HCT116 (cell line): ENCODE results near the gene SNX19. TPM values are rescaled to one million over a fixed set of nuclear protein-coding genes. Genes with fewer than 3 reads are reported as not detected.

Source experiments
- ATAC-seq: fragments of 200-7000 bp; cut with Tn5 transposase; 2 replicates; pipeline ENCODE4 v1.9.1; 2020; ENCODE audit warnings: mild to moderate bottlenecking, moderate library complexity
- BruUV-seq: library from RNA; stranded (reverse); fragments of 400-500 nt; replicated peaks from 2 replicates; lab custom pipeline; 2021; lab: Mats Ljungman, UMichigan
- CTCF ChIA-PET: fragments of 300-600 bp; sonication (Branson Sonifier 250); formaldehyde crosslinking; loops from one replicate; lab custom pipeline; 2021; ENCODE audit warnings: antibody characterized with exemption; lab: Charles Lee
- POLR2A ChIA-PET: fragments of 300-600, 350-600 bp; sonication (Branson Sonifier 250); formaldehyde crosslinking; loops from one replicate; lab custom pipeline; 2021; ENCODE audit warnings: antibody characterized with exemption; lab: Charles Lee
- RAD21 ChIA-PET, 2 experiments: fragments of 300-600 bp; sonication (Branson Sonifier 250); formaldehyde crosslinking; loops; one replicate each; lab custom pipeline; 2023; ENCODE audit warnings: low total read pairs in 2 of 2; ENCODE audit not compliant: uncharacterized antibody in 2 of 2, unreplicated experiment in 2 of 2, low non-redundant PET in 1 of 2; lab: Charles Lee
- DNase-seq: peaks from one replicate; pipeline ENCODE4 v3.0.0-alpha.2; 2010; ENCODE audit warnings: low read depth, low spot score
- H2AFZ ChIP-seq: fragments of 200-600 bp; shearing (Covaris generic), sonication (generic); 2 replicates; pipeline ENCODE4 v1.6.1; 2017; ENCODE audit warnings: low read depth, mixed run types, mixed read lengths, antibody characterized with exemption, low read length; ENCODE audit not compliant: poor library complexity, severe bottlenecking
- H3K27ac ChIP-seq: 2 replicates; pipeline ENCODE4 v1.5.1; 2012; ENCODE audit warnings: low read depth, low read length
- H3K27me3 ChIP-seq: fragments of 200-600 bp; sonication (generic); 2 replicates; pipeline ENCODE4 v1.6.1; 2016; ENCODE audit warnings: mixed run types, low read length, mixed read lengths; ENCODE audit not compliant: insufficient read depth
- H3K36me3 ChIP-seq, 2 experiments: fragments of 200-500 bp in 1 of 2; fragments of 200-600 bp in 1 of 2; sonication (Bioruptor generic) in 1 of 2; sonication (generic) in 1 of 2; 2 replicates each; pipeline versions ENCODE4 v1.5.1 to v1.6.1; 2014 to 2016; ENCODE audit warnings: low read length in 2 of 2, inconsistent platforms in 1 of 2, mixed read lengths in 1 of 2, mixed run types in 1 of 2; ENCODE audit not compliant: insufficient read depth in 2 of 2, control insufficient read depth in 1 of 2
- H3K4me1 ChIP-seq, 2 experiments: fragments of 200-600 bp in 1 of 2; sonication (generic) in 1 of 2; 2 replicates each; pipeline versions ENCODE4 v1.5.1 to v1.6.1; 2012 to 2017; ENCODE audit warnings: low read length in 2 of 2, inconsistent platforms in 1 of 2, mild to moderate bottlenecking in 1 of 2, mixed read lengths in 1 of 2, mixed run types in 1 of 2, moderate library complexity in 1 of 2; ENCODE audit not compliant: insufficient read depth in 2 of 2, control insufficient read depth in 1 of 2
- H3K4me2 ChIP-seq: fragments of 200-600 bp; sonication (generic); 2 replicates; pipeline ENCODE4 v1.6.1; 2017; ENCODE audit warnings: mixed run types, low read length, mixed read lengths
- H3K4me3 ChIP-seq, 2 experiments: fragments of 200-600 bp in 1 of 2; sonication (generic) in 1 of 2; replicated peaks in 1 of 2; 2 replicates each; pipeline ENCODE4 v1.5.1; 2011 to 2016; ENCODE audit warnings: low read length in 2 of 2, control low read depth in 1 of 2, low read depth in 1 of 2, mild to moderate bottlenecking in 1 of 2, mixed read lengths in 1 of 2, mixed run types in 1 of 2
- H3K79me2 ChIP-seq: fragments of 200-600 bp; sonication (generic); 2 replicates; pipeline ENCODE4 v1.6.1; 2017; ENCODE audit warnings: mild to moderate bottlenecking, mixed run types, low read length, moderate library complexity, mixed read lengths; ENCODE audit not compliant: insufficient read depth
- H3K9ac ChIP-seq: fragments of 200-600 bp; sonication (generic); 2 replicates; pipeline ENCODE4 v1.6.1; 2016; ENCODE audit warnings: low read length, mixed read lengths
- H3K9me2 ChIP-seq: fragments of 200-600 bp; sonication (generic), shearing (Covaris generic); 2 replicates; pipeline ENCODE4 v1.6.1; 2017; ENCODE audit warnings: mixed run types, mild to moderate bottlenecking, moderate library complexity; ENCODE audit not compliant: insufficient read depth
- H3K9me3 ChIP-seq, 2 experiments: fragments of 200-500 bp in 1 of 2; fragments of 200-600 bp in 1 of 2; sonication (Bioruptor generic) in 1 of 2; sonication (generic) in 1 of 2; 2 replicates each; pipeline ENCODE4 v1.6.1; 2014 to 2017; ENCODE audit warnings: low read length in 2 of 2, mixed read lengths in 2 of 2, inconsistent platforms in 1 of 2, low read depth in 1 of 2, mild to moderate bottlenecking in 1 of 2, mixed run types in 1 of 2, moderate library complexity in 1 of 2; ENCODE audit not compliant: control insufficient read depth in 1 of 2, insufficient read depth in 1 of 2
- H4K20me1 ChIP-seq: fragments of 200-600 bp; sonication (generic), shearing (Covaris generic); 2 replicates; pipeline ENCODE4 v1.6.1; 2017; ENCODE audit warnings: mixed run types, mild to moderate bottlenecking, moderate library complexity; ENCODE audit not compliant: insufficient read depth
- EZH2 ChIP-seq: fragments of 200-600 bp; sonication (generic); IDR thresholded peaks from 2 replicates; pipeline ENCODE4 v1.6.1; 2017; ENCODE audit warnings: antibody characterized with exemption, mixed run types
- EZH2phosphoT487 ChIP-seq: fragments of 200-600 bp; IDR thresholded peaks from 2 replicates; pipeline ENCODE4 v1.6.1; 2018; ENCODE audit warnings: antibody characterized with exemption, borderline replicate concordance
- FOSL1 ChIP-seq: IDR thresholded peaks from 2 replicates; pipeline ENCODE4 v1.6.1; 2012; ENCODE audit warnings: low read depth
- POLR2A ChIP-seq: IDR thresholded peaks from 2 replicates; pipeline ENCODE4 v1.7.0; 2011; ENCODE audit warnings: borderline replicate concordance; ENCODE audit not compliant: insufficient read depth, insufficient read length; ENCODE audit errors: extremely low read depth
- SIN3A ChIP-seq: IDR thresholded peaks from 2 replicates; pipeline ENCODE4 v1.6.1; 2012; ENCODE audit warnings: low read depth
- SP1 ChIP-seq: IDR thresholded peaks from 2 replicates; pipeline ENCODE4 v1.6.1; 2012; ENCODE audit warnings: low read depth
- SRF ChIP-seq: IDR thresholded peaks from 2 replicates; pipeline ENCODE4 v1.6.1; 2012; ENCODE audit warnings: low read depth
- TCF7L2 ChIP-seq: IDR thresholded peaks from 2 replicates; pipeline ENCODE4 v1.7.0; 2011; ENCODE audit warnings: borderline replicate concordance, inconsistent platforms; ENCODE audit not compliant: insufficient read depth, insufficient read length; ENCODE audit errors: extremely low read depth
- ZFX ChIP-seq: fragments of 450-650 bp; IDR thresholded peaks from 2 replicates; pipeline ENCODE4 v1.6.1; 2017
- ZNF274 ChIP-seq: fragments of 200-500 bp; sonication (Bioruptor generic); IDR thresholded peaks from 2 replicates; pipeline ENCODE4 v1.6.1; 2014; ENCODE audit warnings: mild to moderate bottlenecking, low read depth, low read length, inconsistent platforms
- intact Hi-C: fragments of 100-400 bp; cut with micrococcal nuclease; formaldehyde crosslinking; loops from 2 replicates; pipeline ENCODE4 v1.10.0; 2022
- total RNA-seq: library from RNA; stranded (reverse); gene quantifications from one replicate; pipeline ENCODE4 v1.2.1, GENCODE V29; 2021; ENCODE audit not compliant: unreplicated experiment
- TF ChIP-seq, protein P1 (sequence below), 3 experiments: fragments of 200-600 bp in 1 of 3; sonication (generic) in 1 of 3; IDR thresholded peaks in 2 of 3; conservative IDR thresholded peaks in 1 of 3; 2 replicates each; pipeline ENCODE4 v1.5.1; 2012 to 2017; ENCODE audit warnings: low read depth in 2 of 3, low read length in 2 of 3, antibody characterized with exemption in 1 of 3, borderline replicate concordance in 1 of 3, control low read depth in 1 of 3, mild to moderate bottlenecking in 1 of 3, mixed read lengths in 1 of 3, mixed run types in 1 of 3, moderate library complexity in 1 of 3; ENCODE audit not compliant: insufficient read depth in 1 of 3
- TF ChIP-seq, protein P2 (sequence below): IDR thresholded peaks from 2 replicates; pipeline ENCODE4 v1.6.1; 2012
- TF ChIP-seq, protein P3 (sequence below): IDR thresholded peaks from 2 replicates; pipeline ENCODE4 v1.6.1; 2012; ENCODE audit warnings: low read depth
- TF ChIP-seq, protein P4 (sequence below): IDR thresholded peaks from 2 replicates; pipeline ENCODE4 v1.6.1; 2012

The SNX19 gene
- total RNA-seq, 1 experiment from 2014 or later: 25.2 TPM

DNA sequence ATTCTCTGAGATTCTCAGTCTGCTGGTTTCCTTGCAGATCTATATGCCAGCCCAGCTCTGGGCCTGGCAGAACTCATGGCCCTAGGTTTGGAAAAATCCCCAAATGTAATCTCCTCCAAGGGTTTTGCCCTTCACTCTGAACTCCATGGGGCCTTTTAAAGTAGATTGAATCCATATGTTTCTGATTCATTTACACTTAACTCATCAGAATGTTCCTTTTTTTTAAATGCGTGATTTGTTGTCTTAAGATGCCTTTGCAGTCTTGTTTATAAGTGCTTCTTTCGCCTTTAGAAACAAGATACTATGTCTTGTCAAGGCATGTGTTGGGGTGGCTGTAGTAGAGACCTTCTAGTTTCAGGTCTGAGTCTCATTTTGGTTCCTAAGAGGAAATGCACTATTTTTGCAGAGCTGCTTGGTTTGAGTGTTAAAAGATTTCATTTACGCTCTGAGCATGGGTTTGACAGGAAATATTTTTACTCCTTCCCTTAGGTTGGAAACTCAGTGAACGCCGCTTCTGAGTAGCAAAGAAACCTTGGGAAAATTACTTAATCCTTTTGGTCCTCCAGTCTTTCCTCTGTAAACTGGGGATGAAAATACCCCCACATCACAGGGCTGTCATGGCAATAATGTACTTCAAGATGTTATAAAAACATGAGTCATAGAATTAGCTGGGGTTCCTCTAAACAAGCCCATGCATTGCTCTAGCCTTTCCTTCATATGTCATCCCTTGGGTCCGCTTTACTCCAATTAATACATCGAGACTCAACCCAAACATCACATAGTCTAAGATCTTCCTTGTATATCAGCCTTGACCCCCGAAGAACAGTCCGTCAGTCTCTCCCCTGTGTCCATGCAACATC, 83.5 kb downstream of the SNX19 start:
- H3K79me2 ChIP-seq: no peaks in the 10 kb centered on the region
- no peak overlapping the region for H3K4me2 ChIP-seq
- H3K4me1 ChIP-seq: no peaks in the 10 kb centered on the region
- BruUV-seq: no TSS peak
- POLR2A ChIA-PET: no interaction called here
- H3K9me2 ChIP-seq: no peaks in the 10 kb centered on the region
- no peak overlapping the region for H2AFZ ChIP-seq
- H3K36me3 ChIP-seq: no peaks in the 10 kb centered on the region
- H3K9ac ChIP-seq: no peak overlapping the region
- H3K9me3 ChIP-seq: no peaks in the 10 kb centered on the region
- no peak for ATAC-seq
- intact Hi-C loops: no loop called here
- no peak overlapping the region for H3K27ac ChIP-seq
- no peak for DNase-seq
- no peak overlapping the region for H3K4me3 ChIP-seq
- CTCF ChIA-PET: no interaction called here
- no peak for TF ChIP-seq POLR2A
- TF ChIP-seq SIN3A: no peak
- RAD21 ChIA-PET: no interaction called here
- H3K27me3 ChIP-seq: peaks cover 5% of the 10 kb centered on the region
- no peaks in the 10 kb centered on the region for H4K20me1 ChIP-seq

DNA sequence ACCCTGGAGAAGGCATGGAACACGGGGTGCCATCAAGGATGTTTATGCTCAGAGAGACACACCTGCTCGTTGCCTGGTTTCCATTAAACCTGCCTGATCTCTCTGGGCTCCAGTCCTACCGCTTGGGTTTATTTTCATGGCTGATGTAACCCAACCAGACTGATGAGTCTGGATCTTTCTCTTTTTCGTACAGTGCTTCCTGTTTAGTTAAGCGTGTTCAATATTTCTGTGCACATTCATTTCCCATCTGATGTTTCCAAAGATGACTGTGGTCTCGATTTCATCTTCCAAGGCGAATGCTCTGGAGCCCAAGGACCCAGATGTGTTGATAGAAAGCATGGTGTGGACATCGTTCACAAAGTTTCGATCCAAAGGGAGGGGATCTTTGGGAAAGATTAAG, 84.3 kb downstream of the SNX19 start:
- Histone ChIP-seq H3K4me3 (no peak overlapping the region), H3K4me2 (no peak overlapping the region), H4K20me1 (no peaks in the 10 kb centered on the region), H3K27me3 (peaks cover 5% of the 10 kb centered on the region), H3K79me2 (no peaks in the 10 kb centered on the region), H3K9me2 (no peaks in the 10 kb centered on the region), H3K27ac (no peak overlapping the region), H3K4me1 (no peaks in the 10 kb centered on the region), H3K9ac (no peak overlapping the region), H3K36me3 (no peaks in the 10 kb centered on the region), H3K9me3 (no peaks in the 10 kb centered on the region), H2AFZ (no peak overlapping the region)
- CTCF ChIA-PET: no interaction called here
- POLR2A ChIA-PET: no interaction called here
- BruUV-seq: no TSS peak
- RAD21 ChIA-PET: interaction anchor here in 1 of 2 experiments (1.3 kb wide), 1 partner anchor 401 kb away, joined by 3 read pairs; no protein-coding TSS in a partner anchor
- DNase-seq: no peak
- intact Hi-C loops: no loop called here
- no peak for ATAC-seq
- TF ChIP-seq, protein P1, sequence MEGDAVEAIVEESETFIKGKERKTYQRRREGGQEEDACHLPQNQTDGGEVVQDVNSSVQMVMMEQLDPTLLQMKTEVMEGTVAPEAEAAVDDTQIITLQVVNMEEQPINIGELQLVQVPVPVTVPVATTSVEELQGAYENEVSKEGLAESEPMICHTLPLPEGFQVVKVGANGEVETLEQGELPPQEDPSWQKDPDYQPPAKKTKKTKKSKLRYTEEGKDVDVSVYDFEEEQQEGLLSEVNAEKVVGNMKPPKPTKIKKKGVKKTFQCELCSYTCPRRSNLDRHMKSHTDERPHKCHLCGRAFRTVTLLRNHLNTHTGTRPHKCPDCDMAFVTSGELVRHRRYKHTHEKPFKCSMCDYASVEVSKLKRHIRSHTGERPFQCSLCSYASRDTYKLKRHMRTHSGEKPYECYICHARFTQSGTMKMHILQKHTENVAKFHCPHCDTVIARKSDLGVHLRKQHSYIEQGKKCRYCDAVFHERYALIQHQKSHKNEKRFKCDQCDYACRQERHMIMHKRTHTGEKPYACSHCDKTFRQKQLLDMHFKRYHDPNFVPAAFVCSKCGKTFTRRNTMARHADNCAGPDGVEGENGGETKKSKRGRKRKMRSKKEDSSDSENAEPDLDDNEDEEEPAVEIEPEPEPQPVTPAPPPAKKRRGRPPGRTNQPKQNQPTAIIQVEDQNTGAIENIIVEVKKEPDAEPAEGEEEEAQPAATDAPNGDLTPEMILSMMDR (IDR thresholded peaks at IDR 0.05 in 2 of 3, conservative IDR thresholded peaks at IDR 0.05 in 1 of 3; ENCODE audit: borderline replicate concordance in 1 of 3, insufficient read depth in 1 of 3, low read depth in 2 of 3, low read length in 2 of 3): no peak
- TF ChIP-seq, protein P2, sequence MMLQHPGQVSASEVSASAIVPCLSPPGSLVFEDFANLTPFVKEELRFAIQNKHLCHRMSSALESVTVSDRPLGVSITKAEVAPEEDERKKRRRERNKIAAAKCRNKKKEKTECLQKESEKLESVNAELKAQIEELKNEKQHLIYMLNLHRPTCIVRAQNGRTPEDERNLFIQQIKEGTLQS: no peak
- TF ChIP-seq ZNF274: no peak
- no peak for TF ChIP-seq SRF
- TF ChIP-seq, protein P3, sequence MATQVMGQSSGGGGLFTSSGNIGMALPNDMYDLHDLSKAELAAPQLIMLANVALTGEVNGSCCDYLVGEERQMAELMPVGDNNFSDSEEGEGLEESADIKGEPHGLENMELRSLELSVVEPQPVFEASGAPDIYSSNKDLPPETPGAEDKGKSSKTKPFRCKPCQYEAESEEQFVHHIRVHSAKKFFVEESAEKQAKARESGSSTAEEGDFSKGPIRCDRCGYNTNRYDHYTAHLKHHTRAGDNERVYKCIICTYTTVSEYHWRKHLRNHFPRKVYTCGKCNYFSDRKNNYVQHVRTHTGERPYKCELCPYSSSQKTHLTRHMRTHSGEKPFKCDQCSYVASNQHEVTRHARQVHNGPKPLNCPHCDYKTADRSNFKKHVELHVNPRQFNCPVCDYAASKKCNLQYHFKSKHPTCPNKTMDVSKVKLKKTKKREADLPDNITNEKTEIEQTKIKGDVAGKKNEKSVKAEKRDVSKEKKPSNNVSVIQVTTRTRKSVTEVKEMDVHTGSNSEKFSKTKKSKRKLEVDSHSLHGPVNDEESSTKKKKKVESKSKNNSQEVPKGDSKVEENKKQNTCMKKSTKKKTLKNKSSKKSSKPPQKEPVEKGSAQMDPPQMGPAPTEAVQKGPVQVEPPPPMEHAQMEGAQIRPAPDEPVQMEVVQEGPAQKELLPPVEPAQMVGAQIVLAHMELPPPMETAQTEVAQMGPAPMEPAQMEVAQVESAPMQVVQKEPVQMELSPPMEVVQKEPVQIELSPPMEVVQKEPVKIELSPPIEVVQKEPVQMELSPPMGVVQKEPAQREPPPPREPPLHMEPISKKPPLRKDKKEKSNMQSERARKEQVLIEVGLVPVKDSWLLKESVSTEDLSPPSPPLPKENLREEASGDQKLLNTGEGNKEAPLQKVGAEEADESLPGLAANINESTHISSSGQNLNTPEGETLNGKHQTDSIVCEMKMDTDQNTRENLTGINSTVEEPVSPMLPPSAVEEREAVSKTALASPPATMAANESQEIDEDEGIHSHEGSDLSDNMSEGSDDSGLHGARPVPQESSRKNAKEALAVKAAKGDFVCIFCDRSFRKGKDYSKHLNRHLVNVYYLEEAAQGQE: no peak
- TF ChIP-seq ZFX: no peak
- no peak for TF ChIP-seq TCF7L2
- TF ChIP-seq EZH2: no peak
- no peak for TF ChIP-seq EZH2phosphoT487
- no peak for TF ChIP-seq SP1
- TF ChIP-seq, protein P4, sequence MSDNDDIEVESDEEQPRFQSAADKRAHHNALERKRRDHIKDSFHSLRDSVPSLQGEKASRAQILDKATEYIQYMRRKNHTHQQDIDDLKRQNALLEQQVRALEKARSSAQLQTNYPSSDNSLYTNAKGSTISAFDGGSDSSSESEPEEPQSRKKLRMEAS: no peak
- TF ChIP-seq FOSL1: no peak
